Neuronal stem cell (in vitro differentiated cells): ENCODE measurements around the gene FOXP3.
A peak's percentile ranks its signal among the peaks of the same experiment; 100 is the strongest.

Experiments
- DNase-seq: peaks from one replicate; pipeline ENCODE4 v3.0.0-alpha.2; 2013; ENCODE audit warnings: low spot score
- H2AFZ ChIP-seq: one replicate; pipeline ENCODE4 v1.6.1; 2013; ENCODE audit warnings: mild to moderate bottlenecking, low read length, inconsistent platforms
- H2AK5ac ChIP-seq: 2 replicates; pipeline ENCODE4 v1.6.1; 2013; ENCODE audit warnings: low read depth, mild to moderate bottlenecking, inconsistent platforms, low read length, moderate library complexity, mixed read lengths
- H2BK120ac ChIP-seq: 2 replicates; pipeline ENCODE4 v1.6.1; 2013; ENCODE audit warnings: low read depth, mild to moderate bottlenecking, inconsistent platforms, low read length, moderate library complexity, mixed read lengths
- H2BK12ac ChIP-seq: one replicate; pipeline ENCODE4 v1.6.1; 2013; ENCODE audit warnings: low read length, inconsistent platforms
- H2BK15ac ChIP-seq: 2 replicates; pipeline ENCODE4 v1.6.1; 2013; ENCODE audit warnings: mild to moderate bottlenecking, low read length, inconsistent platforms, mixed read lengths
- H2BK5ac ChIP-seq: one replicate; pipeline ENCODE4 v1.6.1; 2013; ENCODE audit warnings: inconsistent platforms, mild to moderate bottlenecking, low read length, moderate library complexity
- H3K14ac ChIP-seq: one replicate; pipeline ENCODE4 v1.6.1; 2013; ENCODE audit warnings: low read length, inconsistent platforms
- H3K18ac ChIP-seq: 2 replicates; pipeline ENCODE4 v1.6.1; 2013; ENCODE audit warnings: low read length, inconsistent platforms
- H3K23ac ChIP-seq: 2 replicates; pipeline ENCODE4 v1.6.1; 2013; ENCODE audit warnings: low read depth, mild to moderate bottlenecking, mixed read lengths, low read length, inconsistent platforms; ENCODE audit not compliant: poor library complexity
- H3K27ac ChIP-seq: replicated peaks from 3 replicates; pipeline ENCODE4 v1.5.1; 2013; ENCODE audit warnings: low read length, inconsistent platforms
- H3K27me3 ChIP-seq, 3 experiments: 2 replicates each; pipeline ENCODE4 v1.6.1; 2013; ENCODE audit warnings: low read length in 3 of 3, mild to moderate bottlenecking in 2 of 3, inconsistent platforms in 1 of 3, low read depth in 1 of 3, mixed read lengths in 1 of 3, moderate library complexity in 1 of 3; ENCODE audit not compliant: control insufficient read depth in 3 of 3, insufficient read depth in 3 of 3
- H3K36me3 ChIP-seq, 2 donors: replicated peaks in 1 of 2; 2 replicates each; pipeline ENCODE4 v1.6.1; 2013; ENCODE audit warnings: low read length in 2 of 2; ENCODE audit not compliant: control insufficient read depth in 2 of 2, insufficient read depth in 2 of 2
- H3K4ac ChIP-seq: 2 replicates; pipeline ENCODE4 v1.6.1; 2013; ENCODE audit warnings: inconsistent platforms, mild to moderate bottlenecking, low read length, moderate library complexity
- H3K4me1 ChIP-seq, 2 donors: 1 replicate in 1 of 2; 2 replicates in 1 of 2; pipeline ENCODE4 v1.6.1; 2013; ENCODE audit warnings: low read length in 2 of 2, low read depth in 1 of 2; ENCODE audit not compliant: control insufficient read depth in 2 of 2, insufficient read depth in 1 of 2
- H3K4me2 ChIP-seq: one replicate; pipeline ENCODE4 v1.6.1; 2013; ENCODE audit warnings: mild to moderate bottlenecking, low read length, inconsistent platforms; ENCODE audit not compliant: insufficient read depth, poor library complexity, severe bottlenecking
- H3K4me3 ChIP-seq, 2 donors: 2 replicates each; pipeline ENCODE4 v1.5.1; 2013; ENCODE audit warnings: low read length in 2 of 2, mild to moderate bottlenecking in 2 of 2, inconsistent platforms in 1 of 2, moderate library complexity in 1 of 2
- H3K79me1 ChIP-seq: one replicate; pipeline ENCODE4 v1.6.1; 2013; ENCODE audit warnings: low read depth, mild to moderate bottlenecking, inconsistent platforms, low read length, moderate library complexity
- H3K9ac ChIP-seq: one replicate; pipeline ENCODE4 v1.6.1; 2013; ENCODE audit warnings: mild to moderate bottlenecking, low read depth, low read length, inconsistent platforms; ENCODE audit not compliant: poor library complexity
- H3K9me3 ChIP-seq, 2 donors: replicated peaks in 1 of 2; 2 replicates each; pipeline versions ENCODE3 to v1.6.1; 2013; ENCODE audit warnings: low read length in 2 of 2, mild to moderate bottlenecking in 2 of 2, inconsistent platforms in 1 of 2, low read depth in 1 of 2, mixed read lengths in 1 of 2, moderate library complexity in 1 of 2; ENCODE audit not compliant: control insufficient read depth in 2 of 2, insufficient read depth in 1 of 2
- H4K8ac ChIP-seq: one replicate; pipeline ENCODE4 v1.6.1; 2013; ENCODE audit warnings: low read depth, mild to moderate bottlenecking, inconsistent platforms, low read length, moderate library complexity
- H4K91ac ChIP-seq: one replicate; pipeline ENCODE4 v1.6.1; 2013; ENCODE audit warnings: low read length, low read depth, mild to moderate bottlenecking, inconsistent platforms; ENCODE audit not compliant: poor library complexity
- WGBS, 2 donors: extraction: QIAGEN DNeasy Blood & Tissue Kit; methylation state at CpG; one replicate each; pipeline ENCODE4 v1.1.7; 2013; ENCODE audit warnings: missing lambda C conversion rate in 2 of 2, mixed read lengths in 1 of 2; ENCODE audit not compliant: insufficient read length in 2 of 2, insufficient replicate concordance in 1 of 2; ENCODE audit errors: extremely low coverage in 2 of 2; 5-methylcytosine and 5-hydroxymethylcytosine counted together

FOXP3 gene

GRCh38 chrX:49238735-49239134 lies 25.8 kb downstream of the FOXP3 start:
- Histone ChIP-seq H2BK5ac (no peak overlapping the region), H2BK12ac (no peak overlapping the region), H3K36me3 (peaks cover 0 to 10% of the 10 kb centered on the region in 2 donors), H3K4me2 (no peak overlapping the region), H3K27me3 (no peaks in the 10 kb centered on the region), H3K4ac (no peak overlapping the region), H3K4me3 (no peak overlapping the region), H4K91ac (no peak overlapping the region), H3K14ac (no peak overlapping the region), H2BK120ac (no peak overlapping the region), H3K9me3 (no peaks in the 10 kb centered on the region), H2AFZ (no peak overlapping the region), H2BK15ac (no peak overlapping the region), H3K79me1 (no peaks in the 10 kb centered on the region), H3K27ac (no peak overlapping the region), H3K4me1 (no peaks in the 10 kb centered on the region), H4K8ac (no peak overlapping the region), H2AK5ac (no peak overlapping the region), H3K18ac (no peak overlapping the region), H3K9ac (no peak overlapping the region), H3K23ac (no peak overlapping the region)
- DNase-seq, result no peak
- WGBS, 2 donors, result no CpG with 5 or more reads among the region's 7 CpGs

DNA sequence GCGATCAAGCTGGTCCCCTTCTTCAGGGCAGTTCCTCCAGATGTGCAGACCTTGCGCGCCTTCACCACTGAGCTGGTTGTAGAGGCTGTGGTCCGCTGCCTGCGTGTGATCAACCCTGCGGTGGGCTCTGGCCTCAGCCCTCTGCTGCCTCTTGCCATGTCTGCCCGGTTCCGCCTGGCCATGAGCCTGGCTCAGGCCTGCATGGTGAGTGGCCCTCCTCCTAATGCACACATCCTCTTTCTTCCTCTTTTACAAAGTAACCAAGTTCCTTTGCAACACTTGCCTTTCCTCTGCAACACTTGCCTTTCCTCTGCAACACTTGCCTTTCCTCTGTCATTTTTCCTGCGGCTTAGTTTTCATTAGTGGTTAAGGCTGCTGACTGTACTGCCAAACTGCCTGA lies 27.4 kb downstream of the FOXP3 start:
- no peak overlapping the region for H2BK12ac ChIP-seq
- H3K79me1 ChIP-seq, result no peaks in the 10 kb centered on the region
- no CpG with 5 or more reads among the region's 9 CpGs for WGBS, 2 donors
- H3K23ac ChIP-seq, result no peak overlapping the region
- no peak overlapping the region for H3K4ac ChIP-seq
- no peak for DNase-seq
- H3K4me1 ChIP-seq, result no peaks in the 10 kb centered on the region
- no peak overlapping the region for H4K91ac ChIP-seq
- no peak overlapping the region for H3K4me3 ChIP-seq
- no peak overlapping the region for H2BK5ac ChIP-seq
- no peaks in the 10 kb centered on the region for H3K9me3 ChIP-seq
- H2AFZ ChIP-seq, result no peak overlapping the region
- H4K8ac ChIP-seq, result no peak overlapping the region
- H2BK15ac ChIP-seq, result no peak overlapping the region
- no peak overlapping the region for H2BK120ac ChIP-seq
- H3K4me2 ChIP-seq, result no peak overlapping the region
- no peaks in the 10 kb centered on the region for H3K36me3 ChIP-seq
- H3K14ac ChIP-seq, result no peak overlapping the region
- no peak overlapping the region for H3K18ac ChIP-seq
- H3K27ac ChIP-seq, result no peak overlapping the region
- H2AK5ac ChIP-seq, result no peak overlapping the region
- H3K9ac ChIP-seq, result peak overlapping the region; percentile 63
- H3K27me3 ChIP-seq, result no peaks in the 10 kb centered on the region

DNA sequence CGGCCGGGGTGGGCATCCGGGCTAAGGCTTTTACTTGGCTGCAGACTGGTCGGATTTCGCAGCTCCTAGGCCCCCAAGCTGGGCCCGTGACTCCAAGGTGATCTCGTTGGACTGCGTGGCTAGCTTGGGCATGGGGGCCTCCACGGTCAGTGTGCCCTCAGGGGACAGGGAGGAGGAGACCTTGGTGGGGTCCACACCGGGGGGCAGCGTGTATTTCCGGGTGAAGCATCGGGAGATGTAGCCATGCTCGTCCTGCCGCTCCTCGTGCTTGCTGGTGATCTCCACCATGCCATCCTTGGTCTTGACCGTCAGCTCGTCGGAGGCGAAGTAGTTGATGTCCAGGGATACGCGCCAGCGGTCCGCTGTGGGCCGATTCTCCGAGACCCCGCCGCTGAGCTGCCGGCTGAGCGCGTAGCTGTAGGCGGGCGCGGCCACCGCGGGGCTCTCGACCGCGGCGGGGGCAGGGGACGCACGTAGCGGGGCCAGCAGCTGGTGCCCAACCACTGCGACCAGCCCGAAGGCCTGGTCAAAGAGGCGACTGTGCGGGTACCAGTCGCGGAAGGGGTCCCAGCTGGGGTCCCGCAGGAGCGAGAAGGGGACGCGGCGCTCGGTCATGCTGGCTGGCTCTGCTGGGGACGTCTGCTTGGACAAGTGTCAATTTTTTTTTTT lies 30.5 kb downstream of the FOXP3 start:
- Histone ChIP-seq H3K9ac (no peak overlapping the region), H2BK120ac (no peak overlapping the region), H3K18ac (no peak overlapping the region), H3K27me3 (no peaks in the 10 kb centered on the region), H3K27ac (no peak overlapping the region), H4K91ac (no peak overlapping the region), H4K8ac (no peak overlapping the region), H3K4ac (no peak overlapping the region), H2BK12ac (no peak overlapping the region), H2AK5ac (no peak overlapping the region), H3K79me1 (no peaks in the 10 kb centered on the region), H3K23ac (no peak overlapping the region), H3K36me3 (no peaks in the 10 kb centered on the region), H3K9me3 (no peaks in the 10 kb centered on the region), H3K4me2 (no peak overlapping the region), H2BK15ac (no peak overlapping the region), H2BK5ac (no peak overlapping the region), H2AFZ (no peak overlapping the region), H3K4me1 (peaks cover 0 to 4% of the 10 kb centered on the region in 2 donors), H3K14ac (no peak overlapping the region), H3K4me3 (no peak overlapping the region)
- DNase-seq, result no peak
- no CpG with 5 or more reads among the region's 56 CpGs for WGBS, 2 donors

DNA sequence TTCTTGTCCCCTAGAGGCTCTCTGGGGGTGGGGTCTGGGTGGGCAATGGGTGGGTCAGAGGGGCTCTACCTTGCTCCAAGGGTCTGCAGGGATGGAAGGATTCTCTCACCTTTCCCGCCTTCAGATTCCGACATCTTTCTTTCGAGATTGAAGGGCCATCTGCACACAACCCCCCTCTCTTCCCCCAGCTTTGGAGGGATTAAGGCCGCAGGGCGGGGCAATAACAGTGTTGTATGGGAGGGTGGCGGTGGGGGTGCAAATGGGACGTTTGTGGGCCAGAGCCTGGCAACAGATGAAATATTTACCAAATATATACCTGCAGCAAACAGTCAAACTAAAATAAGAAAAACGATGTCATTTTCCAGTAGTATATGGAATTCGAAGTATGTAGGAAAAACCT lies 31.3 kb downstream of the FOXP3 start, which contains the start of gene CACNA1F:
Gene CACNA1F, minus strand, starts transcription at position 165 of the 400 bp plus-strand sequence. Its CDS starts 31 bp downstream, at position 134.
- Histone ChIP-seq H2BK5ac (no peak within 1 kb of the TSS), H2AK5ac (no peak within 1 kb of the TSS), H3K9ac (no peak within 1 kb of the TSS), H3K36me3 (no peaks in the 10 kb centered on the region), H2BK12ac (no peak within 1 kb of the TSS), H2BK15ac (no peak within 1 kb of the TSS), H4K8ac (no peak within 1 kb of the TSS), H4K91ac (no peak within 1 kb of the TSS), H3K27me3 (no peaks in the 10 kb centered on the region), H3K4ac (no peak within 1 kb of the TSS), H2BK120ac (no peak within 1 kb of the TSS), H3K4me3 (no peak within 1 kb of the TSS), H3K23ac (no peak within 1 kb of the TSS), H3K9me3 (no peaks in the 10 kb centered on the region), H3K4me2 (no peak within 1 kb of the TSS), H2AFZ (no peak within 1 kb of the TSS), H3K79me1 (no peaks in the 10 kb centered on the region), H3K4me1 (peaks cover 0 to 4% of the 10 kb centered on the region in 2 donors), H3K14ac (no peak within 1 kb of the TSS), H3K27ac (no peak within 1 kb of the TSS), H3K18ac (no peak within 1 kb of the TSS)
- no peak for DNase-seq
- WGBS, 2 donors, result no CpG with 5 or more reads among the region's 9 CpGs
